Neural cell (in vitro differentiated cells): ENCODE results near the gene PGAM4. TPM values are rescaled to one million over a fixed set of nuclear protein-coding genes. Genes with fewer than 3 reads are reported as not detected.

Source experiments
- polyA plus RNA-seq: library from polyadenylated mRNA; depleted of rRNA; stranded (reverse); fragments of >200 nt; gene quantifications from 2 replicates; pipeline ENCODE4 v1.2.3, GENCODE V29; 2014

Gene PGAM4
- polyA plus RNA-seq, 1 donor from 2014 or later = not detected

Other genes with a start within 250 kb of the PGAM4 start
- 60.9 and 64.0 TPM in 2 replicates for gene ATRX, start 183.4 kb downstream of the PGAM4 start, polyA plus RNA-seq
- gene MAGT1, start 74.2 kb downstream of the PGAM4 start, polyA plus RNA-seq = 2.5 and 3.6 TPM in 2 replicates
- gene COX7B, start 70.2 kb downstream of the PGAM4 start, polyA plus RNA-seq = 1,191 and 1,214 TPM in 2 replicates
- 4.9 and 6.2 TPM in 2 replicates for gene ATP7A, start 58.9 kb downstream of the PGAM4 start, polyA plus RNA-seq
- gene PGK1, start 134.6 kb upstream of the PGAM4 start, polyA plus RNA-seq = 381 and 425 TPM in 2 replicates
- gene TAF9B, start 170.0 kb upstream of the PGAM4 start, polyA plus RNA-seq = 38.5 and 49.1 TPM in 2 replicates